GM18868 (cell line): ENCODE data around the gene CHRNA7.
A peak's percentile ranks its signal among the peaks of the same experiment; 100 is the strongest.
"Not testable (repeated sequence)": the region's sequence is repeated elsewhere in the genome, so short reads cannot be mapped to it uniquely, and the experiment has no call there.

ENCODE experiments used
- ATAC-seq: cut with Tn5 transposase; IDR thresholded peaks from one replicate; pipeline ENCODE4 v1.9.1; 2021; ENCODE audit warnings: mild to moderate bottlenecking, moderate library complexity; ENCODE audit not compliant: unreplicated experiment

The CHRNA7 gene

DNA sequence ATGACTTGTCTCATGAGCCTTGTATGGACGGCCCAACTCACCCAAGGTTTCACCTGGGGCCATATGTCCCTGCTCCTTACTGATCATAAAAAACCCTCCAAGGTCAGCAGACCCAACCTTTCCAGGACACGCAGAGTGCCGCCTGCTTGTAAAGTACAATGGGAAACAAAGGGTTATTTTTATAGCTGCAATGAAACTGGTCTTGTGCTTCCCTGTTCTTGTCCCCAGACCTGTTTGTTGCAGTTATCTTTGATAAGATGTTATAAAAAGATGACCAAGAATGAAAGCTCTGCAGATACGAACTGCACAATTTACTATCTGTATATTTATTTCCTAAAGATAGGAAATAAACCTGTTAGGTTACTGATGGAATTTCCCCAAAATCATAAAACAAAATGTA, 136.0 kb downstream of the CHRNA7 start:
- not testable (repeated sequence) for ATAC-seq

DNA sequence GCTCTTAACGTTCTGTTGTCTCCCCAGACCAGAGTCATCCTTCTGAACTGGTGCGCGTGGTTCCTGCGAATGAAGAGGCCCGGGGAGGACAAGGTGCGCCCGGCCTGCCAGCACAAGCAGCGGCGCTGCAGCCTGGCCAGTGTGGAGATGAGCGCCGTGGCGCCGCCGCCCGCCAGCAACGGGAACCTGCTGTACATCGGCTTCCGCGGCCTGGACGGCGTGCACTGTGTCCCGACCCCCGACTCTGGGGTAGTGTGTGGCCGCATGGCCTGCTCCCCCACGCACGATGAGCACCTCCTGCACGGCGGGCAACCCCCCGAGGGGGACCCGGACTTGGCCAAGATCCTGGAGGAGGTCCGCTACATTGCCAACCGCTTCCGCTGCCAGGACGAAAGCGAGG, 137.6 kb downstream of the CHRNA7 start:
- ATAC-seq = not testable (repeated sequence)

DNA sequence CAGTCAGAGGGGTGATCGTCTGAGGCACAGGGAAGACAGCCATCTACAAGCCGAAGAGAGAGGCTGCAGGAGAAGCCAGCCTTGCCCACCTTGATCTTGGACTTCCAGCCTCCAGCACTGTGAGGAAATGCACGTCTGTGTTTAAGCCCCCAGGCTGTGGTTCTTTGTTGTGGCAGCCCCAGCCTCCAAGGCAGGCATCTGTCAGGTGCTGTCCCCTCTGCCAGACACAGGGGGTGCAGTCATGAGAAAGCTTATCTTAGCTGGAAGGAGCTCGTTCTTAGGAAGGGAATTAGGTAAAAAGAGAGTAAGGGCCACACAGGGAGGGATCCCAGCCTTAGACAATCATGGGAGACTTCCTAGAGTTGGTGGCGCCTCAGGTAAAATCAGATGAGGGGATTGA, 150.3 kb downstream of the CHRNA7 start:
- not testable (repeated sequence) for ATAC-seq

DNA sequence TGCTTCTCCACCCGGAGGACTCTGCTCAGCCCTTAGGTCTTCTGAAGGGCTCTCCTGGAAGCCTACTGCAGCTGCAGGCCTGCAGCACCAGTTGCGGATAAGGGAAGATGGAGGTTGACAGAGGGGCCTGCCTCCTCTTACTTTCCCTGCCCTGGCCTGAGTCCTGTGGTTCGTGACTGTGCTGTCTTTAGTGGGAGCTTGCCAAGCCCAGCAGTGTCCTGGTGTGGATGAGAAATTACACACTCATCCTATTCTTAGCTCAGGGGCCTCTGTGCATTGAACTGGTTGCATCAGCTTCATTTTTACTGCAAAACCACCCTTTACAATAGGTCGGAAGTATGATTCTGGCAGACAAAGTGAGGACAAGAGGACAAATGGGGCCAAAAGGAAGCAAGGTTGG, 163.5 kb downstream of the CHRNA7 start:
- not testable (repeated sequence) for ATAC-seq

DNA sequence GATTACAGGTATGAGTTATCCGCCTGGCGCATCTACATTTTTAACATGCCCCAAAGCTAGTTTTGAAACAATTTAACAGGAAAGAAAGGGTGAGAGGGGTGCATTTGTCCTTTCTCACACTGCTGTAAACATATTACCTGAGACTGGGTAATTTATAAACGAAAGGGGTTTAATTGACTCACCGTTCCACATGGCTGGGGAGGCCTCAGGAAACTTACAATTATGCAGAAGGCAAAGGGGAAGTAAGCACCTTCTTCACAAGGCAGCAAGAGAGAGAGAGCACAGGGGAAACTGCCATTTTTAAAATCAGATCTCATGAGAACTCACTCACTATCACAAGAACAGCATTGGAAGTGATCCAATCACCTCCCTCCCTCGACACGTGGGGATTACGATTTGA, 165.9 kb downstream of the CHRNA7 start:
- ATAC-seq = peak; percentile 86

DNA sequence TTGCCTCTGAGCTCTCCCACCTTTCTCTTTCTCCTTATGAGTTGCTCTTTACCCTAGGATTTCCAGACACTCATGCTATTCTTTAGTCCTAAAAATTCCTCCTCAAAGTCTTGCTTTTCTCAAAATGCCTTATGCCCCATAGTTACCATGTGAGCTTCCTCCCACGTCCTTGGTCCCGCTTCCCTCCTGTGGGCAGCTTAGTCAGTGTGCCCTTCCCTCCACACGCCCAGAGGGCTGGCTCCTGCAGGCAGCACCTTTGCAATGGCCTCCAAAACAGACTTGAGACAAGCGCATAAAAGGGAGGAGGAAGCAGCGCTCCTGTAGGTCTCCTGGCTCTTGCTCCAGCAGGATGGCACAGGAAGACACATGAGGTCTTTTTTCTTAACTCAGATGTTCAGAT, 168.6 kb downstream of the CHRNA7 start:
- not testable (repeated sequence) for ATAC-seq

DNA sequence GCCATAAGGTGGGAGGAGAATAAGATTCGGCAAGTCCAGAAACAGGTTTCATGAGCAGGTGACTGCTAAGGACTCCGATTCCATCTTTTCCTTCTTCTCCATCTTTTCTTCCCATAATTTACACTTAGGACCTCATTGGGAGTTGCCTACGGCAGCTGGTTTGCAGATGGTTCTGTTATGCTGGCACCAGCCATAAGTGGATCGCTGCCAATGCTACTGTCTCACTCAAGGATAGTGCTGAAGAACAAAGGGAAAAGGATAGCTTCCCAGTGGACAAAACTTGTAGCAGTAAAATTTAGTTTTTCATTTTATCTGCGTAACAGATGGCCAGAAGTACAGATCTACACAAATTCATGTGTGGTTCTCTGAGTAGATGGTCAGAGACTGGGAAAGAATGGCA, 178.8 kb downstream of the CHRNA7 start:
- not testable (repeated sequence) for ATAC-seq

DNA sequence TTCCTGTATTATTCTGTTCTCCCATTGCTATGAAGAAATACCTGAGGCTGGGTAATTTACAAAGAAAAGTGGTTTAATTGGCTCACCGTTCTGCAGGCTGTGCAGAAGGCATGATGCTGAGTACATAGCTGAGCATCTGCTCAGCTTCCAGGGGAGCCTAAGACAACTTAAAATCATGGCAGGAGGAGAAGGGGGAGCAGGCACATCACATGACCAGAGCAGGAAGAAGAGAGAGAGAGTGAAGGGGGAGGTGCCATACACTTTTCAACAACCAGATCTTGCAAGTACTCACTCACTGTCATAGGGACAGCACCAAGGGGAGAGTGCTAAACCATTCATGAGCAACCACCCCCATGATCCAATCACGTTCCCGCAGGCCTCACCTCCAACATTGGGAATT, 188.4 kb downstream of the CHRNA7 start:
- no peak for ATAC-seq
